ENCODE measurements around the gene SARS1.

Gene SARS1

DNA sequence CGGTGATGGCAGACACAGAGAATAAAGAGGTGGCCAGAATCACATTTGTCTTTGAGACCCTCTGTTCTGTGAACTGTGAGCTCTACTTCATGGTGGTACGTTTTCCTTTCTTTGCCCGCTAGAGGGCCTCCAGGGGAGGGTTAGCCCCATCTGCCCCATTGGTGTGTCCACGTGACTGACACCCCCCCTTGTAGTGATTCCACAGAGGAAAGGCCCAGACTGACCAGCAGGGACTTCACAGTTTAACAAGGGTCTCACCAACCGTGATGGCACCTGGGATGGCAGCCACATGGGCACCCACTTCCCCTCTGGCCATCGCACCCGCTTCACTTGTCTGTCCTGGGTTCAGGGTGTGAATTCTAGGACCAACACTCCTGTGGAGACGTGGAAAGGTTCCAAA, 22.3 kb upstream of the SARS1 start:
- TF ChIP-seq, protein P1, sequence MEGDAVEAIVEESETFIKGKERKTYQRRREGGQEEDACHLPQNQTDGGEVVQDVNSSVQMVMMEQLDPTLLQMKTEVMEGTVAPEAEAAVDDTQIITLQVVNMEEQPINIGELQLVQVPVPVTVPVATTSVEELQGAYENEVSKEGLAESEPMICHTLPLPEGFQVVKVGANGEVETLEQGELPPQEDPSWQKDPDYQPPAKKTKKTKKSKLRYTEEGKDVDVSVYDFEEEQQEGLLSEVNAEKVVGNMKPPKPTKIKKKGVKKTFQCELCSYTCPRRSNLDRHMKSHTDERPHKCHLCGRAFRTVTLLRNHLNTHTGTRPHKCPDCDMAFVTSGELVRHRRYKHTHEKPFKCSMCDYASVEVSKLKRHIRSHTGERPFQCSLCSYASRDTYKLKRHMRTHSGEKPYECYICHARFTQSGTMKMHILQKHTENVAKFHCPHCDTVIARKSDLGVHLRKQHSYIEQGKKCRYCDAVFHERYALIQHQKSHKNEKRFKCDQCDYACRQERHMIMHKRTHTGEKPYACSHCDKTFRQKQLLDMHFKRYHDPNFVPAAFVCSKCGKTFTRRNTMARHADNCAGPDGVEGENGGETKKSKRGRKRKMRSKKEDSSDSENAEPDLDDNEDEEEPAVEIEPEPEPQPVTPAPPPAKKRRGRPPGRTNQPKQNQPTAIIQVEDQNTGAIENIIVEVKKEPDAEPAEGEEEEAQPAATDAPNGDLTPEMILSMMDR (IDR thresholded peaks at IDR 0.05): no peak
- Mint-ChIP-seq H3K9me3 (no peaks in the 10 kb centered on the region), H3K4me3 (no peak overlapping the region), H3K4me1 (peaks cover 49% of the 10 kb centered on the region), H3K27ac (no peak overlapping the region), H3K36me3 (ENCODE audit: low read depth) (no peaks in the 10 kb centered on the region), H3K27me3 (ENCODE audit: low read depth, poor library complexity) (peaks cover 2% of the 10 kb centered on the region)
- DNase-seq: no peak

- peaks cover 3% of the 10 kb centered on the region for H3K27me3 Mint-ChIP-seq (ENCODE audit: low read depth, poor library complexity)
- TF ChIP-seq, protein P1 (IDR thresholded peaks at IDR 0.05): no peak
- no peaks in the 10 kb centered on the region for H3K36me3 Mint-ChIP-seq (ENCODE audit: low read depth)
- H3K4me3 Mint-ChIP-seq: no peak overlapping the region
- peaks cover 44% of the 10 kb centered on the region for H3K4me1 Mint-ChIP-seq
- DNase-seq: no peak
- H3K9me3 Mint-ChIP-seq: no peaks in the 10 kb centered on the region
- no peak overlapping the region for H3K27ac Mint-ChIP-seq
Observed at GRCh38 chr1:109191891-109192290, 21.8 kb upstream of the SARS1 start.

DNA sequence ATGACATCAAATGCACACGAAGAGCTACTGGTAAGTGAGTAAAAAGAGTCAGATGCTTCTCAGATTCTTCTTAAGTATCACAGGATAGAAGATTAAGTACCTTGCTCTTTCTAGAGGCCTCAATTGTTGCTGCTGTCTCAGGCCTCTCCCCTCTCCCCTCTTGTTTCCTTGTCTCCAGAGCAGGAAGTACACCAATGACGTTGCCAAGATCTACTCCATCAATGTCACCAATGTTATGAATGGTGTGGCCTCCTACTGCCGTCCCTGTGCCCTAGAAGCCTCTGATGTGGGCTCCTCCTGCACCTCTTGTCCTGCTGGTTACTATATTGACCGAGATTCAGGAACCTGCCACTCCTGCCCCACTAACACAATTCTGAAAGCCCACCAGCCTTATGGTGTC, 21.3 kb upstream of the SARS1 start:
- no peak overlapping the region for H3K27ac Mint-ChIP-seq
- no peak for DNase-seq
- no peak overlapping the region for H3K4me3 Mint-ChIP-seq
- TF ChIP-seq, protein P1 (IDR thresholded peaks at IDR 0.05): no peak
- peaks cover 48% of the 10 kb centered on the region for H3K4me1 Mint-ChIP-seq
- H3K27me3 Mint-ChIP-seq (ENCODE audit: low read depth, poor library complexity): peaks cover 7% of the 10 kb centered on the region
- no peaks in the 10 kb centered on the region for H3K9me3 Mint-ChIP-seq
- H3K36me3 Mint-ChIP-seq (ENCODE audit: low read depth): no peaks in the 10 kb centered on the region

- Mint-ChIP-seq H3K27me3 (ENCODE audit: low read depth, poor library complexity) (peaks cover 11% of the 10 kb centered on the region), H3K36me3 (ENCODE audit: low read depth) (no peaks in the 10 kb centered on the region), H3K9me3 (no peaks in the 10 kb centered on the region), H3K4me1 (peaks cover 52% of the 10 kb centered on the region), H3K4me3 (no peak overlapping the region), H3K27ac (peak overlapping the region; percentile 46)
- TF ChIP-seq, protein P1 (IDR thresholded peaks at IDR 0.05): peak; percentile 51
- peak; percentile 45 for DNase-seq
Observed at GRCh38 chr1:109193653-109194590, 19.8 kb upstream of the SARS1 start.

GRCh38 chr1:109197158-109198042, 16.3 kb upstream of the SARS1 start:
- no peak for DNase-seq
- no peak overlapping the region for H3K4me3 Mint-ChIP-seq
- peaks cover 26% of the 10 kb centered on the region for H3K27me3 Mint-ChIP-seq (ENCODE audit: low read depth, poor library complexity)
- peaks cover 18% of the 10 kb centered on the region for H3K4me1 Mint-ChIP-seq
- H3K27ac Mint-ChIP-seq: peak overlapping the region; percentile 16
- no peaks in the 10 kb centered on the region for H3K36me3 Mint-ChIP-seq (ENCODE audit: low read depth)
- H3K9me3 Mint-ChIP-seq: no peaks in the 10 kb centered on the region
- TF ChIP-seq, protein P1 (IDR thresholded peaks at IDR 0.05): no peak
